Gastrocnemius medialis (tissue), 4 donors: Measurements from ENCODE around the gene KLHDC1. TPM values are rescaled to one million over a fixed set of nuclear protein-coding genes. Genes with fewer than 3 reads are reported as not detected.
"Not testable (repeated sequence)": the region's sequence is repeated elsewhere in the genome, so short reads cannot be mapped to it uniquely, and the experiment has no call there.

Experiments used
- ATAC-seq, 2 donors: fragments of 150-250 bp; one replicate each; pipeline ENCODE4 v1.9.1; 2016
- DNase-seq, 2 donors: peaks; one replicate each; pipeline ENCODE4 v3.0.0-alpha.2; 2019
- H3K27ac ChIP-seq, 4 donors: fragments of 200-600 bp; sonication (generic); 1 replicate in 1 of 4; 2 replicates in 3 of 4; pipeline ENCODE4 v1.5.1; 2016 to 2018; ENCODE audit warnings: mild to moderate bottlenecking in 2 of 4, moderate library complexity in 1 of 4
- H3K27me3 ChIP-seq, 3 donors: fragments of 200-600 bp; sonication (generic) in 2 of 3; 1 replicate in 1 of 3; 2 replicates in 2 of 3; pipeline versions ENCODE4 v1.5.1 to v1.6.0; 2016 to 2019; ENCODE audit warnings: mild to moderate bottlenecking in 1 of 3, moderate library complexity in 1 of 3
- H3K36me3 ChIP-seq, 2 donors: fragments of 200-600 bp; sonication (generic) in 1 of 2; one replicate each; pipeline ENCODE4 v1.5.1; 2017 to 2018
- H3K4me1 ChIP-seq, 2 donors: fragments of 200-600 bp; sonication (generic) in 1 of 2; one replicate each; pipeline ENCODE4 v1.5.1; 2016 to 2017; ENCODE audit warnings: mild to moderate bottlenecking in 2 of 2
- H3K4me3 ChIP-seq, 4 donors: fragments of 200-600 bp; sonication (generic) in 3 of 4; 1 replicate in 1 of 4; 2 replicates in 3 of 4; pipeline ENCODE4 v1.5.1; 2016 to 2019; ENCODE audit warnings: mild to moderate bottlenecking in 2 of 4
- H3K9me3 ChIP-seq, 3 donors: fragments of 200-600 bp; sonication (generic) in 2 of 3; 1 replicate in 1 of 3; 2 replicates in 2 of 3; pipeline ENCODE4 v1.5.1; 2016 to 2019
- CTCF ChIP-seq, 5 experiments: fragments of 450-650 bp in 3 of 5; fragments of 200-600 bp in 2 of 5; sonication (generic) in 2 of 5; IDR thresholded peaks in 4 of 5; conservative IDR thresholded peaks in 1 of 5; 1 replicate in 4 of 5; 2 replicates in 1 of 5; pipeline ENCODE4 v1.5.1; 2016 to 2019; ENCODE audit warnings: antibody characterized with exemption in 5 of 5, mild to moderate bottlenecking in 3 of 5, moderate library complexity in 3 of 5
- POLR2A ChIP-seq, 2 donors: fragments of 450-650 bp; IDR thresholded peaks; one replicate each; pipeline ENCODE4 v1.6.1; 2017; ENCODE audit warnings: antibody characterized with exemption in 2 of 2, mild to moderate bottlenecking in 2 of 2, moderate library complexity in 2 of 2
- in situ Hi-C, 4 donors: fragments of 200-750 bp; cut with MboI; loops; one replicate each; pipeline versions ENCODE4 v1.15.0 to v1.8.0; 2017; ENCODE audit warnings: low sequenced_read_pairs in 4 of 4
- intact Hi-C: fragments of 100-400 bp; cut with DNase I; formaldehyde crosslinking; loops from one replicate; pipeline ENCODE4 v1.15.1; 2023; ENCODE audit warnings: low total_unique reads
- total RNA-seq, 4 donors: library from RNA; depleted of rRNA; stranded (reverse); fragments of >200 nt; gene quantifications; one replicate each; pipeline versions ENCODE4 v1.1.0 to v1.2.3, GENCODE V29; 2016

Gene KLHDC1
- total RNA-seq, 4 donors from 2014 or later: 4.1 to 7.2 (median 4.7) TPM

- DNase-seq: no peak
- in situ Hi-C loops: no loop called here
- Histone ChIP-seq H3K36me3 (peaks cover 3 to 87% of the 10 kb centered on the region in 2 donors), H3K27ac (no peak overlapping the region), H3K4me3 (no peak overlapping the region), H3K9me3 (no peaks in the 10 kb centered on the region), H3K27me3 (no peaks in the 10 kb centered on the region), H3K4me1 (peaks cover 0 to 4% of the 10 kb centered on the region in 2 donors)
- TF ChIP-seq POLR2A (IDR thresholded peaks at IDR 0.05): no peak
- TF ChIP-seq CTCF (IDR thresholded peaks at IDR 0.05 in 4 of 5, conservative IDR thresholded peaks at IDR 0.05 in 1 of 5): no peak
- ATAC-seq: no peak
- intact Hi-C loops: no loop called here
Observed at GRCh38 chr14:49778421-49778820, 85.5 kb downstream of the KLHDC1 start.

DNA sequence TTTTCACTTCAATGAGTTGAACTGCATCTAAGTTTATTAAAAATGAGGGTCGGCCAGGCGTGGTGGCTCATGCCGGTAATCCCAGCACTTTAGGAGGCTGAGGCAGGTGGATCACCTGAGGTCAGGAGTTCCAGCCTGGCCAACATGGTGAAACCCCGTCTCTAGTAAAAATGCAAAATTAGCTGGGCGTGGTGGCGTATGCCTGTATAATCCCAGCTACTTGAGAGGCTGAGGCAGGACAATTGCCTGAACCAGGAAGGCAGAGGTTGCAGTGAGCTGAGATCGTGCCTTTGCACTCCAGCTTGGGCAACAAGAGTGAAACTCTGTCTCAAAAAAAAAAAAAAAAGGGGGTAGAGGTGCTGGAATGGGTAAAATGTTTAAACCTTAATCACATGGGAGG is 88.1 kb downstream of the KLHDC1 start:
- ATAC-seq, in situ Hi-C loops, H3K4me3 ChIP-seq, H3K27ac ChIP-seq, intact Hi-C loops, H3K4me1 ChIP-seq, H3K27me3 ChIP-seq, DNase-seq, H3K9me3 ChIP-seq: not testable (repeated sequence)
- peaks cover 3 to 89% of the 10 kb centered on the region in 2 donors for H3K36me3 ChIP-seq

DNA sequence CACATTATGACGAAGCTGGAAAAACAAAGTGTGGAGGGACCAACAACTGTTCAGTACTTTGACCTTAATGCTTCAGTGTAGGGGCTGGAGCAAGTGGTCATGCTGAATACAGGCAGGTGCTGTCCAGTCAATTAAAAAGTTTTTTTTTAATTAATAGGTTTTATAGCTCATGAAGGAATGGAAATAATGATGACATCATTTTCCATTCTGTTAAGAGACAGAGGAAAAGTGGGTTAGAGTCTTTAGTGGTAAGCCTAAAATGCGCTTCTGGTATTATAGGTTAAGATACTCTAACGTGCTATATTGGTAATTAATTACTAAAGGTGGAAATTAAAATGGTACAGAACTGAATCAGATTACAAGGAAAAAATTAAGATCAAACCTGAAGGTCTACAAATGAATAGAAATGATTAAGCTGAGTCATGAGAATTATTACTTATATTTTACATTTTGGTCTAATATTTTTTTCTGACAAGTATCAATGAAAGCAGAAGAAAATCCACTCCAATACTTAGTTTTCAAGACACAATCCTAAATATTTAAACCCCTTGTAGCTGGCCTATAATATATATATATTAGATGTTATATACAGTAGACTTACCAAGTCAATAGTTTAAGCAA is 90.6 kb downstream of the KLHDC1 start:
- in situ Hi-C loops: no loop called here

DNA sequence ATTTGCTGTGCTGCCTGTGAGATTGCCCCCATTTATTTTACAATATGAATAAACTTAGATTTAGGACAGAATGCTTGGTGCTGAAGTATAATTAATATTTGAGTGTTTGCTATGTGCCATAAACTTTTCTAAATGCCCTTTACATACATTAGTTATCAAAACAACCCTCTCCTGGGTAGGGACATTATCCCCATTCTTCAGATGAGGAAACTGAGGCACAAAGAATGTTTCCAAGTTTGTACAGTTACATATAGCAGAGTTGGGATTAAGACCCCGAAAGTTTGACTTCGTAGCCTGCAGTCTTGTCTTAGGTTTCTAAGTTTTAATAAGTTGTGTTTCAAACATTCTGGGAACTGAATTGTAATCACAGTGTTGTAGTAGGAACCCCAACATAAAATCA is 93.4 kb downstream of the KLHDC1 start:
- Histone ChIP-seq H3K27me3 (no peaks in the 10 kb centered on the region), H3K4me3 (no peak overlapping the region), H3K36me3 (peaks cover 3 to 93% of the 10 kb centered on the region in 2 donors), H3K27ac (no peak overlapping the region), H3K9me3 (no peaks in the 10 kb centered on the region), H3K4me1 (no peaks in the 10 kb centered on the region)
- no peak for ATAC-seq
- intact Hi-C loops (no loop called here), in situ Hi-C loops (no loop called here)
- DNase-seq: no peak
- no peak for TF ChIP-seq CTCF (IDR thresholded peaks at IDR 0.05 in 4 of 5, conservative IDR thresholded peaks at IDR 0.05 in 1 of 5)

More for the DNA sequence above, 90.6 kb downstream of the KLHDC1 start:
- H3K4me3 ChIP-seq: no peak overlapping the region
- peaks cover 3 to 96% of the 10 kb centered on the region in 2 donors for H3K36me3 ChIP-seq
- no peak for ATAC-seq
- H3K27me3 ChIP-seq: no peaks in the 10 kb centered on the region
- no peaks in the 10 kb centered on the region for H3K4me1 ChIP-seq
- intact Hi-C loops: no loop called here
- no peak overlapping the region for H3K27ac ChIP-seq
- no peak for DNase-seq
- H3K9me3 ChIP-seq: no peaks in the 10 kb centered on the region
- no peak for TF ChIP-seq POLR2A (IDR thresholded peaks at IDR 0.05)
- no peak for TF ChIP-seq CTCF (IDR thresholded peaks at IDR 0.05 in 4 of 5, conservative IDR thresholded peaks at IDR 0.05 in 1 of 5)

DNA sequence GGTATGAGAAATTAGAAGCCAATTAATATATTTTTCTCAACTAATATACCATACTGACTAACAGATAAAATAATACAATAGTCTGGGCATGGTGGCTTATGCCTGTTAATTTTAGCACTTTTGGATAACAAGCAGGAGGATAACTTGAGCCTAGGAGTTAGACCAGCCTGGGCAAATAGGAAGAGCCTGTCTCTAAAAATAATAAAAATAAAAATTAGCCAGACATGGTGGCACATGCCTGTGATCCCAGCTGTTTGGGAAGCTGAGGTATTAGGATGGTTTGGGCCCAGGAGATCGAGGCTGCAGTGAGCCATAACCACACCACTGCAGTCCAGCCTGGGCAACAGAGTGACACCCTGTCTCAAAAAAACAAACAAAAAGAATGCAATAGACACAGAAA is 99.7 kb downstream of the KLHDC1 start:
- H3K4me1 ChIP-seq: peaks cover 0 to 6% of the 10 kb centered on the region in 2 donors
- peaks cover 0 to 87% of the 10 kb centered on the region in 2 donors for H3K36me3 ChIP-seq
- peak overlapping the region in 3 of 4 donors; percentile 15 to 50 (median 43) for H3K27ac ChIP-seq
- H3K27me3 ChIP-seq: no peaks in the 10 kb centered on the region
- ATAC-seq (peak in 1 of 2 donors; percentile 33), DNase-seq (no peak)
- TF ChIP-seq POLR2A (IDR thresholded peaks at IDR 0.05) (no peak), CTCF (IDR thresholded peaks at IDR 0.05 in 4 of 5, conservative IDR thresholded peaks at IDR 0.05 in 1 of 5) (no peak)
- no peaks in the 10 kb centered on the region for H3K9me3 ChIP-seq
- in situ Hi-C loops: no loop called here
- H3K4me3 ChIP-seq: no peak overlapping the region
- intact Hi-C loops: no loop called here
